Osteoblast (primary cell): ENCODE results near the gene TTC21B. TPM values are rescaled to one million over a fixed set of nuclear protein-coding genes. Genes with fewer than 3 reads are reported as not detected.

Source experiments
- DNase-seq: peaks from one replicate; pipeline ENCODE4 v3.0.0; 2011; ENCODE audit warnings: low spot score, mixed read lengths; ENCODE audit not compliant: insufficient read length; ENCODE audit errors: missing footprints
- H2AFZ ChIP-seq: 2 replicates; pipeline ENCODE4 v1.6.0; 2011; ENCODE audit warnings: mild to moderate bottlenecking, low read length
- H3K27ac ChIP-seq: 2 replicates; pipeline ENCODE4 v1.5.1; 2011; ENCODE audit warnings: mild to moderate bottlenecking, low read depth, low read length, moderate library complexity
- H3K27me3 ChIP-seq: 2 replicates; pipeline ENCODE4 v1.6.0; 2012; ENCODE audit warnings: mild to moderate bottlenecking, control low read depth, inconsistent platforms, low read length, moderate library complexity; ENCODE audit not compliant: insufficient read depth
- H3K36me3 ChIP-seq: 2 replicates; pipeline ENCODE4 v1.5.1; 2011; ENCODE audit warnings: mild to moderate bottlenecking, low read length, control low read depth, moderate library complexity; ENCODE audit not compliant: insufficient read depth
- H3K4me1 ChIP-seq: 2 replicates; pipeline ENCODE4 v1.5.1; 2011; ENCODE audit warnings: mild to moderate bottlenecking, low read length, control low read depth, moderate library complexity; ENCODE audit not compliant: insufficient read depth
- H3K4me2 ChIP-seq: 2 replicates; pipeline ENCODE4 v1.6.0; 2011; ENCODE audit warnings: mild to moderate bottlenecking, low read length; ENCODE audit not compliant: insufficient read depth
- H3K4me3 ChIP-seq: fragments of 200-600 bp; sonication (generic); 3 replicates; pipeline ENCODE4 v1.5.1; 2012; ENCODE audit warnings: mild to moderate bottlenecking, low read length, inconsistent platforms; ENCODE audit not compliant: insufficient read depth
- H3K79me2 ChIP-seq: 2 replicates; pipeline ENCODE4 v1.6.0; 2012; ENCODE audit warnings: mild to moderate bottlenecking, low read length, control low read depth, inconsistent platforms; ENCODE audit not compliant: insufficient read depth
- H3K9me3 ChIP-seq: 2 replicates; pipeline ENCODE4 v1.5.1; 2011; ENCODE audit warnings: low read depth, low read length, control low read depth
- H4K20me1 ChIP-seq: 2 replicates; pipeline ENCODE4 v1.6.0; 2012; ENCODE audit warnings: mild to moderate bottlenecking, low read length, control low read depth; ENCODE audit not compliant: insufficient read depth
- CTCF ChIP-seq: IDR thresholded peaks from 2 replicates; pipeline ENCODE4 v1.5.1; 2011; ENCODE audit warnings: mild to moderate bottlenecking, low read depth, low read length, moderate library complexity; ENCODE audit errors: extremely low read depth
- total RNA-seq: library from RNA; depleted of rRNA; stranded (reverse); fragments of >200 nt; gene quantifications from 2 replicates; pipeline ENCODE4 v1.2.3, GENCODE V29; 2012

Gene TTC21B
- total RNA-seq, 1 donor, result 25.7 TPM

DNA sequence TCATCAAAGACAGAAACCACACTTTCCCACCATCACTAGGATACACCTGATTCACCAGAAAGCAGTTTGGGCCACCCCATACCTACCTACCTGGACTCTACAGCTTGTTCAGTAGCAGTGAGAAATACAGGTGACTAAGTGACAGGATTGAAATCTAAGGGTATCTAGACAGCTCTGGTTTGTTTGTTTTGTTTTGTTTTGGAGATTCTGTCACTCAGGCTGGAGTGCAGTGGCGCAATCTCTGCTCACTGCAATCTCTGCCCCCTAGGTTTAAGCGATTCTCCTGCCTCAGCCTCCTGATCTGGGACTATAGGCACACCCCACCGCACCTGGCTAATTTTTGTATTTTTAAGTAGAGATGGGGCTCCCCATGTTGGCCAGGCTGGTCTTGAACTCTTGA, 3.1 kb downstream of the TTC21B start:
- peaks cover 37% of the 10 kb centered on the region for H3K79me2 ChIP-seq
- no peak overlapping the region for H2AFZ ChIP-seq
- H3K4me2 ChIP-seq, result no peak overlapping the region
- H3K4me1 ChIP-seq, result peaks cover 14% of the 10 kb centered on the region
- peaks cover 17% of the 10 kb centered on the region for H3K36me3 ChIP-seq
- TF ChIP-seq CTCF, result no peak
- no peaks in the 10 kb centered on the region for H3K9me3 ChIP-seq
- no peak for DNase-seq
- H3K27ac ChIP-seq, result no peak overlapping the region
- H3K4me3 ChIP-seq, result no peak overlapping the region
- H4K20me1 ChIP-seq, result peaks cover 6% of the 10 kb centered on the region
- H3K27me3 ChIP-seq, result no peaks in the 10 kb centered on the region

GRCh38 chr2:165941827-165942226, 11.7 kb downstream of the TTC21B start:
- peaks cover 27% of the 10 kb centered on the region for H3K36me3 ChIP-seq
- no peak overlapping the region for H3K27ac ChIP-seq
- H3K4me2 ChIP-seq, result no peak overlapping the region
- no peak overlapping the region for H2AFZ ChIP-seq
- H3K27me3 ChIP-seq, result no peaks in the 10 kb centered on the region
- TF ChIP-seq CTCF, result no peak
- H4K20me1 ChIP-seq, result no peaks in the 10 kb centered on the region
- no peaks in the 10 kb centered on the region for H3K79me2 ChIP-seq
- no peaks in the 10 kb centered on the region for H3K9me3 ChIP-seq
- H3K4me1 ChIP-seq, result no peaks in the 10 kb centered on the region
- DNase-seq, result no peak
- no peak overlapping the region for H3K4me3 ChIP-seq

DNA sequence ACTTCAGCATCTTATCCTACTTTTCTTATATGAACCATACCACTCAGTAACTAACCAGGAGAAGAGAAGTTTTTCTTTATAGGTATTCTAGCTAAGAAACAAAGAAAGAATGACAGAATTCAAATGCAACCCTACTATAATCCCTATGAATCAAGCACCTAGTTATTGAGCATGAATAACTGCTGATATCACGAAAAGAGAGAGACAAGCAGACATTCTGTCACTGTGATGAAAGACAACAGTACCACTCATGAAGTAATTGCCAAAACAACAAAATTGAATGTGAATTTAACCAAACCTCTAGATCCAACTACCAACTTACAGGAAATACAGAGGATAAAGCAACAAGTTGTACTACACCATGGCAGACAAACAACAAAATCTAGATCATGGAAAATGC, 15.3 kb downstream of the TTC21B start:
- Histone ChIP-seq H2AFZ (no peak overlapping the region), H3K4me1 (no peaks in the 10 kb centered on the region), H3K79me2 (no peaks in the 10 kb centered on the region), H3K9me3 (no peaks in the 10 kb centered on the region), H3K27me3 (no peaks in the 10 kb centered on the region), H3K36me3 (peaks cover 23% of the 10 kb centered on the region), H3K27ac (no peak overlapping the region), H3K4me2 (no peak overlapping the region), H3K4me3 (no peak overlapping the region), H4K20me1 (no peaks in the 10 kb centered on the region)
- no peak for TF ChIP-seq CTCF
- no peak for DNase-seq

DNA sequence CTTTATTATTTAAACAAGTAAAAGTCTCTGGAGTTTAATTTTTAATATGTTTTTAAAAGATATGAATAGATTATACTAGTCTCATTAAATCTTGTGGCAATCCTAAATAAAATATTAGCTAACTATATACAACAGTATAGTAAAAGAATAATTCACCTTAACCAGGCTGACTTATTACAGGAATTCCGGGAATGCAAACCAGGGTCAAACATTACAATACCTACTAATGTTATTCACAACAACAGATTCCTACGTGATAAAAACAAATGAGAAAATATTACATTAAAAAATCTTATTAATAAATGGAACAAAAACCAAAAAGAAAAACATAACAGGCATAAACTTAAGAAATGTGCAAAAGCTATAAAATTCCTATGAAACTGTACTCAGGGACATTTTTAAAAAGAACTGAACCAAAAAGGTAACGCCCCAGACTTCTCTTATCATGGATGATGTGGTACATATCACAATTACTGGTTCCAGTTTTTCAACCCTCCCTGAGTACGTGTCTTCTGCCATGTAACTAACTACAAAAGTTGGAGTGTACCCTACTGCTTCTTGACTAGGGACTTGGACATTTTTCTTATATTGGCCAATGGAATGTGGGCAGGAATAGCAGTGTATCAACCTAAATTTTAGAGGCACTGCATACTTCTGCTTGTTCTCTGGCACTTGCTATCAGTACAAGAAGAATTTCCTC, 20.2 kb downstream of the TTC21B start:
- H3K36me3 ChIP-seq, result peaks cover 16% of the 10 kb centered on the region
- no peak for DNase-seq
- TF ChIP-seq CTCF, result no peak

More for the DNA sequence above, 20.2 kb downstream of the TTC21B start:
- Histone ChIP-seq H4K20me1 (no peaks in the 10 kb centered on the region), H3K4me1 (no peaks in the 10 kb centered on the region), H3K4me3 (no peak overlapping the region), H3K27me3 (no peaks in the 10 kb centered on the region), H3K27ac (no peak overlapping the region), H3K9me3 (no peaks in the 10 kb centered on the region), H3K4me2 (no peak overlapping the region), H2AFZ (no peak overlapping the region), H3K79me2 (no peaks in the 10 kb centered on the region)
